Transverse colon (tissue), 4 donors: ENCODE data around the gene CAPN12. TPM values are rescaled to one million over a fixed set of nuclear protein-coding genes. Genes with fewer than 3 reads are reported as not detected.
"Not testable (repeated sequence)": the region's sequence is repeated elsewhere in the genome, so short reads cannot be mapped to it uniquely, and the experiment has no call there.

Experiments
- DNase-seq: peaks from one replicate; pipeline ENCODE4 v3.0.0-alpha.2; 2019
- H3K27ac ChIP-seq, 4 donors: fragments of 200-600 bp; sonication (generic); 2 replicates each; pipeline ENCODE4 v1.5.1; 2016 to 2018; ENCODE audit warnings: inconsistent platforms in 4 of 4
- H3K27me3 ChIP-seq: fragments of 200-600 bp; sonication (generic); 2 replicates; pipeline ENCODE4 v1.5.1; 2017; ENCODE audit warnings: inconsistent platforms
- H3K36me3 ChIP-seq, 4 donors: fragments of 200-600 bp; sonication (generic); 2 replicates each; pipeline ENCODE4 v1.5.1; 2017 to 2019; ENCODE audit warnings: inconsistent platforms in 4 of 4
- H3K4me1 ChIP-seq, 4 donors: fragments of 200-600 bp; sonication (generic); 2 replicates each; pipeline ENCODE4 v1.5.1; 2017 to 2020; ENCODE audit warnings: inconsistent platforms in 4 of 4
- H3K4me3 ChIP-seq, 4 donors: fragments of 200-600 bp; sonication (generic); 1 replicate in 1 of 4; 2 replicates in 3 of 4; pipeline versions ENCODE4 v1.5.1 to v1.6.1; 2017 to 2019; ENCODE audit warnings: inconsistent platforms in 4 of 4
- H3K9me3 ChIP-seq, 2 donors: fragments of 200-600 bp; sonication (generic); 2 replicates each; pipeline ENCODE4 v1.5.1; 2017 to 2019; ENCODE audit warnings: inconsistent platforms in 2 of 2
- EP300 ChIP-seq: sonication (generic); formaldehyde crosslinking; IDR thresholded peaks from one replicate; pipeline ENCODE4 v1.6.1; 2017; ENCODE audit warnings: antibody characterized with exemption, low read depth
- POLR2A ChIP-seq: fragments of 450-650 bp; IDR thresholded peaks from one replicate; pipeline ENCODE4 v1.6.1; 2016; ENCODE audit warnings: antibody characterized with exemption, mild to moderate bottlenecking, moderate library complexity
- POLR2AphosphoS5 ChIP-seq, 3 donors: sonication (generic); formaldehyde crosslinking; IDR thresholded peaks; one replicate each; pipeline ENCODE4 v1.6.1; 2016; ENCODE audit warnings: antibody characterized with exemption in 3 of 3
- WGBS, 2 donors: methylation state at CpG; one replicate each; pipeline ENCODE4 v1.1.5; 2018; ENCODE audit warnings: low coverage in 1 of 2; 5-methylcytosine and 5-hydroxymethylcytosine counted together
- in situ Hi-C, 4 donors: fragments of 200-750 bp; cut with MboI; loops; one replicate each; pipeline versions ENCODE4 v1.15.0 to v1.15.1; 2017; ENCODE audit warnings: low sequenced_read_pairs in 3 of 4, low pct_ligation_motif_present in 1 of 4, low pct_unique_long_range_greater_than_20kb in 1 of 4
- intact Hi-C: fragments of 100-400 bp; cut with DNase I; formaldehyde crosslinking; loops from one replicate; pipeline ENCODE4 v1.15.1; 2023; ENCODE audit warnings: low total_unique reads
- total RNA-seq, 4 donors: library from RNA; depleted of rRNA; stranded (reverse); fragments of >200 nt; gene quantifications; one replicate each; pipeline ENCODE4 v1.1.0, GENCODE V29; 2016
- TF ChIP-seq, protein P1 (sequence below), 5 experiments: fragments of 200-600 bp in 3 of 5; fragments of 450-650 bp in 2 of 5; sonication (generic) in 3 of 5; IDR thresholded peaks; 1 replicate in 2 of 5; 2 replicates in 3 of 5; pipeline ENCODE4 v1.5.1; 2016 to 2017; ENCODE audit warnings: antibody characterized with exemption in 5 of 5, inconsistent platforms in 3 of 5, mild to moderate bottlenecking in 2 of 5, moderate library complexity in 1 of 5

The CAPN12 gene
- total RNA-seq, 4 donors from 2014 or later: 2.6 to 44.8 (median 14.4) TPM; not detected in 1

GRCh38 chr19:38788478-38789243, 44.4 kb upstream of the CAPN12 start, which contains the start of gene LGALS7B:
Gene LGALS7B (plus strand): TSS chr19:38789200. CDS start chr19:38789227, 27 bp downstream.
- Histone ChIP-seq H3K4me3 (no peak within 1 kb of the TSS), H3K27me3 (no peaks in the 10 kb centered on the region), H3K4me1 (peaks cover 0 to 10% (median 6%) of the 10 kb centered on the region in 4 donors), H3K36me3 (no peaks in the 10 kb centered on the region), H3K9me3 (no peaks in the 10 kb centered on the region), H3K27ac (no peak within 1 kb of the TSS)
- 83% methylated on average over 10 of the region's 17 CpGs; no CpG with 5 or more reads in 1 of the 2 donors for WGBS, 2 donors
- in situ Hi-C loops: no loop called here
- intact Hi-C loops: no loop called here
- TF ChIP-seq, protein P1, sequence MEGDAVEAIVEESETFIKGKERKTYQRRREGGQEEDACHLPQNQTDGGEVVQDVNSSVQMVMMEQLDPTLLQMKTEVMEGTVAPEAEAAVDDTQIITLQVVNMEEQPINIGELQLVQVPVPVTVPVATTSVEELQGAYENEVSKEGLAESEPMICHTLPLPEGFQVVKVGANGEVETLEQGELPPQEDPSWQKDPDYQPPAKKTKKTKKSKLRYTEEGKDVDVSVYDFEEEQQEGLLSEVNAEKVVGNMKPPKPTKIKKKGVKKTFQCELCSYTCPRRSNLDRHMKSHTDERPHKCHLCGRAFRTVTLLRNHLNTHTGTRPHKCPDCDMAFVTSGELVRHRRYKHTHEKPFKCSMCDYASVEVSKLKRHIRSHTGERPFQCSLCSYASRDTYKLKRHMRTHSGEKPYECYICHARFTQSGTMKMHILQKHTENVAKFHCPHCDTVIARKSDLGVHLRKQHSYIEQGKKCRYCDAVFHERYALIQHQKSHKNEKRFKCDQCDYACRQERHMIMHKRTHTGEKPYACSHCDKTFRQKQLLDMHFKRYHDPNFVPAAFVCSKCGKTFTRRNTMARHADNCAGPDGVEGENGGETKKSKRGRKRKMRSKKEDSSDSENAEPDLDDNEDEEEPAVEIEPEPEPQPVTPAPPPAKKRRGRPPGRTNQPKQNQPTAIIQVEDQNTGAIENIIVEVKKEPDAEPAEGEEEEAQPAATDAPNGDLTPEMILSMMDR (IDR thresholded peaks at IDR 0.05): no peak
- no peak for TF ChIP-seq POLR2A
- TF ChIP-seq EP300: no peak
- TF ChIP-seq POLR2AphosphoS5 (IDR thresholded peaks at IDR 0.05): no peak
- DNase-seq: no peak

- 83 to 85% methylated on average over 1 to 11 of the region's 11 CpGs for WGBS, 2 donors
- Histone ChIP-seq H3K4me3 (no peak overlapping the region), H3K4me1 (peaks cover 0 to 4% (median 0%) of the 10 kb centered on the region in 4 donors), H3K27me3 (no peaks in the 10 kb centered on the region), H3K27ac (no peak overlapping the region), H3K9me3 (no peaks in the 10 kb centered on the region), H3K36me3 (no peaks in the 10 kb centered on the region)
- in situ Hi-C loops: no loop called here
- intact Hi-C loops: no loop called here
- TF ChIP-seq, protein P1 (IDR thresholded peaks at IDR 0.05): no peak
- no peak for TF ChIP-seq EP300
- TF ChIP-seq POLR2A: no peak
- TF ChIP-seq POLR2AphosphoS5 (IDR thresholded peaks at IDR 0.05): no peak
- no peak for DNase-seq
These were observed 42.4 kb upstream of the CAPN12 start for GRCh38 chr19:38786572-38787265.

DNA sequence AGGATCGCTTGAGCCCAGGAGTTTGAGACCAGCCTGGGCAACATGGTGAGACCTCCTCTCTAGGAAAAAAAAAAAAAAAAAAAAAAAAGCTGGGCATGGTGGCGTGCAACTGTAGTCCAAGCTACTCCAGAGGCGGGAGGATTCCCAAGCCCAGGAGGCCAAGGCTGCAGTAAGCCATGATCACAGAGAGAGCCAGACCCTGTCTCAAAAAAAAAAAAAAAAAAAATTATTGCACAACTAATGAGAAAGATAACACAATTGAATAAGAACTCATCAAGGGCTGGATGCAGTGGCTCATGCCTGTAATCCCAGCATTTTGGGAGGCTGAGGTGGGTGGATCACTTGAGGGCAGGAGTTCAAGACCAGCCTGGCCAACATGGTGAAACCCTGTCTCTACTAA, 41.8 kb upstream of the CAPN12 start:
- in situ Hi-C loops: not testable (repeated sequence)

GRCh38 chr19:38785187-38785699, 41.0 kb upstream of the CAPN12 start:
- TF ChIP-seq EP300 (no peak), POLR2AphosphoS5 (IDR thresholded peaks at IDR 0.05) (no peak), POLR2A (no peak)
- TF ChIP-seq, protein P1 (IDR thresholded peaks at IDR 0.05): no peak
- in situ Hi-C loops (no loop called here), intact Hi-C loops (no loop called here)
- no peaks in the 10 kb centered on the region for H3K9me3 ChIP-seq
- H3K36me3 ChIP-seq: no peaks in the 10 kb centered on the region
- H3K4me3 ChIP-seq: no peak overlapping the region
- peaks cover 0 to 4% (median 0%) of the 10 kb centered on the region in 4 donors for H3K4me1 ChIP-seq
- peaks cover 5% of the 10 kb centered on the region for H3K27me3 ChIP-seq
- 98 to 100% methylated on average over 1 to 7 of the region's 7 CpGs for whole genome bisulfite sequencing, 2 donors
- DNase-seq: no peak
- no peak overlapping the region for H3K27ac ChIP-seq

More for the DNA sequence above, 41.8 kb upstream of the CAPN12 start:
- WGBS, 2 donors: 92 to 94% methylated on average over 3 of the region's 3 CpGs
- DNase-seq, intact Hi-C loops, H3K4me1 ChIP-seq, H3K9me3 ChIP-seq, H3K27me3 ChIP-seq, H3K27ac ChIP-seq, H3K4me3 ChIP-seq, H3K36me3 ChIP-seq: not testable (repeated sequence)
